GM19372 (cell line): Measurements from ENCODE around the gene VEPH1.

Experiments used
- ATAC-seq: cut with Tn5 transposase; IDR thresholded peaks from one replicate; pipeline ENCODE4 v1.9.1; 2021; ENCODE audit warnings: mild to moderate bottlenecking, low read depth, moderate library complexity; ENCODE audit not compliant: unreplicated experiment

The VEPH1 gene

DNA sequence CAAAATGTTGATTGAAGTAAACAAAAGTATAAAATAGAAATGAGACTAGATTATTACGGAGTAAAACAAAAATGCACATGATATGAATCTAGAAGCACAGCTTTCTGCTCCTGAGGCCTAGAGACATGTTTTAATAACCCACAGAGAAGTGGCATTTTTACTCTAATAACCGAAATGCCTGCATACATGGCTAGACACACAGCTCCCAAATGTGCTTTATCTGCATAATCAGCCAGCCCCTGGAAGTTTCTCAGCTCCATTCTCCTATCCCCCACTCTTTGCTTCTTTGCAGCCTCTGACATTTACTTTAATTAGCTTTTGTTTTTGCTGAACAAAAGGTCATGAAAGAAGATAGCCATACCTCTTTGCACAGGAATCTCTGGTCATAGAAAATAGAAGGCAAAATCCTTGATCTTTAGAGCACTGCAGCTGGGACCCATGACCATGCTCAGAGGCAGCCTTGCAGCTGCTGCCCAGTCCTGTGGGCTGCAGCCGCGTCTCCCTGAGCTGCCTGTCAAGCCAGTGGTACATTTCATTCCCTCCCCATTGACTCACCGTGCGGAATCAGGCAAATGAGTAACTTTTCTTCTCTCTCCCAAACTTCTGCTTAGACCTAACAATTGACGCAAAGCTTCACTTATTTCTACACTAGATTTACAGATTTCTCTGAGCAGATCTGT is at the start of gene VEPH1:
TSS of gene VEPH1 (minus strand) at position 501 of the 680 bp plus-strand sequence. CDS start 8,067 bp downstream, outside the sequence.
- ATAC-seq: no peak

DNA sequence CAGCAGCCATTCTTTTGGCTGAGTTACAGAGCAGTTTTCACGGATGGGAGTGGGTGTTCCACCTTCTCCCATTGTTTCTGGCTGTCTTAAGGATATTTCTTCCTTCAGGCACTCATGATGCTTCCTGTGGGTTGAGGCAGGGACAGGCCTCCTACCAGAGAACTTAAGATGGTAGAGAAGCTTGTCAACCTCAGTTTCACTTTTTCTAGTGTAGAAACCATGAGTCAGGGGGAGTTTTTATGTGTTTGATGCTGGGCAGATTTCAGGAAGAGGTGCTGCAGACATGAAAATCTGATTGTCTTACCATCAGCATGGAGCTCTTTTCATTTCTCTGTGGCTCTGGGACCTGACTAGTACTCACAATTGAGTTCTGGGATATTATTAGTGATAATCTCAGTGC is 48.7 kb upstream of the VEPH1 start:
- ATAC-seq: no peak

DNA sequence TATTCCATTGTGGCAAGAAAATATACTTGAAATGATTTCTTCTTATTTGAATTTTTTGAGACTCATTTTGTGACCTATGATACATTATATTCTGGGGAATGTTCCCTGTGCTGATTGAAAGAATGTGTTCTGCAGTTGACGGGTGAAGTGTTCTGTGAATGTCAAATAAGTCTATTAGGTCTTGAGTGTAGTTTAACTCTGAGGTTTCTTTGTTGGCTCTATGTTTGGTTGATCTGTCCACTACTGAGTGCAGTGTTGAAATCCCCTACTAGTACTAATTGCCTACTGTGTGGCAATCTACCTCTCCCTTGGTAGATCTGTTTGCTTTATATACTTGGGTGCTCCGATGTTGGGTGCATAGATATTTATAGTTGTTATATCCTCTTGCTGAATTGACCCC is 46.3 kb upstream of the VEPH1 start:
- no peak for ATAC-seq

DNA sequence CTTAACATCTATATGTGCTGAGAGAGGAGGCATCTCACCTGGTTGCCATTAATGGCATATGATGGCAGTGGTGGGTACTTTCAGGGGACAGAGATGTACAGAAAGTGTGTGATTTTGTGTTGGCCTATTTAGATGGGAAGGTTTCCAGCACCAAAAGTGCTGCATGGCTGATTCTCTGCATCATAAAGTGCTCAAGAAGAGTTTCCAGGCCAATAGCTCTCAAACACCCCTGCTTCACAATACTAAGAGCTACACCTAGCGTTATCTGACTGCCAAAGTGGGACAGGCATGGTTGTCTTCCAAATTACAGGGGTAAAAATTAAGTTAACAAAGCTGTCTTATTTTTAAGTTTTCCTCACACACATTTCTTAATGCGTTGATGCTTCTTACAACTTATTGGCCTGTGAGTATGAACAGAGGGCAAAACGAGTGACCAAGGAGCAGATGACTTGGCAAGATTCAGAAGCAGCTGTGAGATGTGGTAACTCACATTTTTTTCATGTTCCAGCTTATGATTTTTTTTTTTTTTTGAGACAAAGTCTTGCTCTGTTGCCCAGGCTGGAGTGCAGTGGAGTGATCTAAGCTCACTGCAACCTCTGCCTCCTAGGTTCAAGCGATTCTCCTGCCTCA is 41.4 kb upstream of the VEPH1 start:
- ATAC-seq: no peak

DNA sequence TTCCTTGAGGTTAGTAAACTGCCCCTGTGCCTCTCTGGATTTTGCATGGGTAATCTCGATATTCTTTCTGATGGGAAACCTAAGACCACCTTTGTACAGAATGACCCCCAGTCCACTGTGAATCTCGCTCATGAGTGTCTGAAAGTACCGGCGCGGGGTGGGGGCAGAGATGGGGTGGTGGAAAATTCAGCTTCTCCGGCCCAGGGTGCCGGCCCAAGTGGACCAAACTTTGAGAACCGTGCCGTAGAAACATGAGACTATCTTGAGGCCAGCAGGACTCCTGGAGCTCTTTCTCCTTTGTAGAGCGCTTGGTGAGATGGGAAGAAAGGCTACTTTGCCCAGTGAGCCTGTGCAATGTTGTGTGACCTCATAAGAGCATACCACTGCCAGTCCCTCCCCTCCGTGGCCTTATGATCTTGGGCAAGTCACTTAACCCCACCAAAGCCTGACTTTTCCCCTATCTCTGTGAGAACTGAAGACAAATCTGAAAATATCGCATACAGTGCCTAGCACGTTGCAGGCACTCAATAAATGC is 40.4 kb upstream of the VEPH1 start:
- no peak for ATAC-seq

DNA sequence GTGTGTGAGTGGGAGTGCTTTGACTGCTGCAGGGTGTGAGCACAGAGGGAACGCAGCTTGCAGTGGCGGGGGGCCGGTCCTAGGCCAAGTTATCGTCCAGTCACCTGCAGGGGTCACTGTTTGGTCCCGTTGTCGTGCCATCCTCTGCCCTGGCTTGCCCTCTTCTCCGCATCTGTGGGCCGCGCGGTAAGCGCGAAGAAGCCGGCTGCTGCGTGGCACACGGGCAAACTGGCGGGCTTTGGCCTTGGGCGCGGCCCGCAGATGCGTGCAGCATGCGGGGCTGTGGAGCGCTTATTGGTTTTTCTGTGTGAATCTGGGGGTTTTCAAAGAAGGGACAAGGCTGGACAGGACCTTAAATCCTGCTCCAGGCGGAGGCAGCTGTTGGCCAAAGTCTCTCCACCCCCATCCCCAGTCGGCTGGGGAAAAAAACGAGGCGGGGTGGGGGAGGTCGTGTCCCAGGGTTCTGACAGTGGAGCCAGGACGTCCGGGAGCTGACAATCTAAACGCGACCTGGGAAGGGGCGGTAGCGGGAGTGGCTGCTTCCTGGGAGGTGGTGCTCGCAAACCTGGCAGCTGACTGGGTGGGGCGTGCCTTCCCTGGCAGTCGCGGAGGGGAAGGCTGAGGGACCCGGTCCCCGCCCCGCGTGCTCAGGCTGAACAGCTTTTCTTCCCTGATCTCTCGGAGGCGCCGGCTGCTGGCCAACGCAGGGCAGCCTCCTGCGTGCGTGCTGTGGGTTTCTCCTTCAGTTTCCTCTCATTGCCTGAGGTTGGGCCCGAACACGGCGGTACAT is 39.7 kb upstream of the VEPH1 start:
- ATAC-seq: no peak

DNA sequence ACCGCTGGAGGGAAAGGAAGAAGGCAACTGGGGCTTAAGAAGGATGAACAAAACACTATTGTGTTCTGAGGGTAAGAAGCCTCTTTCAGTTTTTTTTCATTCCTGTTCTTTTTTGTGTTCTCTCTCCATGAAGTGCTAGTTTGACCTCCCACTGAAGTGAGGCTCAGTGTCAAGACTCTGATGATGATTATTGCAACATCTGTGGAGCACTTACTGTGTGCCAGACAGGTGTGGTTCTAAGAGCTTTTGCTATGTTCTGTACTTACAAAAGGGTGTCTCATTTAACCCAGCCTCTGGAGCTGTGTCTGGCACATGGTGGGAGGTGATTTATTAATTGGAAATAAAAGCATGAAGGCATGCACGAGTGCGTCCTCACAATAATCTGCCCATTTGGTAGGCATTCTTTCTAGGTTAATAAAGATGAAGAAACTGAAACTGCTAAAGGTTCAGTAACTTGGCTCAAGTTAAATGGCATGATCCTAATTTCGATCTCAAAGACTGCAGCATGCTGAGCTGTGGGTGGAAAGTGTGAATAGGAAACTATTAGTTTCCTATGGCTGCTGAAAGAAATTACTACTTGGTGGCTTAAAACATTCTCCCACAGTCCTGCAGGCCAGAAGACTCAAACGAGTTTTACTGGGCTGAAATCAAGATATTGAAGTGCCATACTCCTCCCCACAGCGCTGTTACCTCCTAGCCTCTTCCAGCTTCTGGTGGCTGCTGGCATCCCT is 38.5 kb upstream of the VEPH1 start:
- no peak for ATAC-seq

DNA sequence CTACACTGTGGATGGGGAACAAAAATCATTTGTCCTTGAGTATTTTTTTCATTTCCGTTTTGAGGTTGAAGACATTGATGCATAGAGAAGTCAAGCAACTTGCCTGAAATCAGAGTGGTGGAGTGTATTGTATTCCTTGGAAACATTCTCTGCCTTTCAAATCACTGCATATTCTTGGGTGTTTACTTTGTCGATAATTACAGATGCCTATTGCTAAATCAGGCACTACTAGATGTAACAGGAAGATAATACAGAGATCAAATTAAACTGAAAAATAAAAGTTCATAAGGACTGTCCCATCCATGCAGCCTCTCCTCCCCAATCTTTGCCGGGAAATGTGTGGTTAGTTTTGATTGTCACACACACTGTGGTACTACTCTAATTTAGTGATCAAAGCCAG is 37.4 kb upstream of the VEPH1 start:
- ATAC-seq: no peak

DNA sequence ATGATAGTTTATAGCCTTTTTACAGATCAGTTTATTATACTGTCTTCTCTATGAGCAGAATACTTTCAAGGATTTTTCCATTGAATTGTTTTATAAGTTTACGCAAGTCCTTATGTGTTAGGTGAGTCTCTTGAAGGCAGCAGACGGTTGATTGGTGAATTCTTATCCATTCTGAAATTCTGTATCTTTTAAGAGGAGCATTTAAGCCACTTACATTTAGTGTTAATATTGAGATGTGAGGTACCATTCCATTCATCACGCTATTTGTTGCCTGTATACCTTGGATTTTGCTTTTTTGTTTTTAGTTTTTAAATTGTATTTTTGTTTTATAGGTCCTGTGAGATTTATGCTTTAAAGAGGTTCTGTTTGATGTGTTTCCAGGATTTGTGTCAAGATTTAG is 32.5 kb upstream of the VEPH1 start:
- ATAC-seq: no peak

DNA sequence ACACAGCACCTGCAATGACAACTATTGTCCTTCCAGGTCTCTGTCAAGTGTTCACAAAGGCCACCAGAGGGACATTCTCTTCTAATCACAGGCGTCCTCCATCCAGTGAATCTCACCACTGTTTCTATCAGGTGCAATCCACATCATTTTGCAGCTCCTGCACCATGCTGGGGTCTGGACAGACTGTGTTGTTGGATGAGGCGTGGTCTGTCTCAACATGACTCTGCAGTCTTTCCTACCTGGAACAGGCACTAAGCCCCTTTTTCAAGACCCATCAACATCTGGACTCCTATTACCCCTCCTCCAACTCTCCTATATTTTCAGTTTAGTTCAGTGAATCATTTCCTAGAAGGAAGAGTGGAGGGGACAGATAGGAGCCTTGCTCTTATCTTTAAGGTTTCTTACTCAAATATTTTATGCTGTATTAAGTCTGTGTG is 31.5 kb upstream of the VEPH1 start:
- ATAC-seq: no peak

DNA sequence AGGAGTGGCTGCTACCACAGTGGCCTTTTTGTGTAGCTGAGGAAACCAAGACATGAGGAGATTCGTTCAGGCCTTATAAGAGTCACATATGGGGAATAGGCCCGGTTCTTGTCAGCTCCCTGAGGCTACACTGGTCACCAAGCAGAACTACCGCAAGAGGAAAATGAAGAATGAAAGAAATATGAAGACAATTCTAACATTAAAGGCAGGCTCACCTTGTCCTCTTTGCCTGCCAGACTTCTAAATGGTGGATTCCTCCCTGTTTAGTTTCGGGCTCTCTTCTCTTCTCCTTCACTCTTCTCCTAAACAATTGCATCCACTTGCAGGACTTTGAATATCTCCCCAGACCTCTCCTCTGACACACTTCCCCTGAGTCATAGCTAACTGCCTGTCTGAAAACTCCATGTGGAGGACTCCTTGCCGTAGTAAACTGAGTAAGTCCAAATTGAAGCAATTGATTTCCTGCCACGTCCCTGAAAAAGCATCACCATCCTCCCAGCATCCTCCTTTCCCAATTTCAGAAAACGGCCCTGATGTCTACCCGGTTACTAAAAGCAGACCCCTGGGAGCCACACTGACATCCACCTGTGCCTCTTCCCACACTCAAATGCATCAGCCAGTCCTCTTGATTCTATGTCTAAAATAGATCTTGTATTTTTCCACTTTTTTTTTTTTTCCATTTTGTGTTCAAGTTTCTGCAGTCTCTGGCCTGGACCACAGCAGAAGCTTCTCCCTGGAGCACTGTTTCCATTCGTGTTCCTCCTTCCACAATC is 30.3 kb upstream of the VEPH1 start:
- ATAC-seq: no peak

DNA sequence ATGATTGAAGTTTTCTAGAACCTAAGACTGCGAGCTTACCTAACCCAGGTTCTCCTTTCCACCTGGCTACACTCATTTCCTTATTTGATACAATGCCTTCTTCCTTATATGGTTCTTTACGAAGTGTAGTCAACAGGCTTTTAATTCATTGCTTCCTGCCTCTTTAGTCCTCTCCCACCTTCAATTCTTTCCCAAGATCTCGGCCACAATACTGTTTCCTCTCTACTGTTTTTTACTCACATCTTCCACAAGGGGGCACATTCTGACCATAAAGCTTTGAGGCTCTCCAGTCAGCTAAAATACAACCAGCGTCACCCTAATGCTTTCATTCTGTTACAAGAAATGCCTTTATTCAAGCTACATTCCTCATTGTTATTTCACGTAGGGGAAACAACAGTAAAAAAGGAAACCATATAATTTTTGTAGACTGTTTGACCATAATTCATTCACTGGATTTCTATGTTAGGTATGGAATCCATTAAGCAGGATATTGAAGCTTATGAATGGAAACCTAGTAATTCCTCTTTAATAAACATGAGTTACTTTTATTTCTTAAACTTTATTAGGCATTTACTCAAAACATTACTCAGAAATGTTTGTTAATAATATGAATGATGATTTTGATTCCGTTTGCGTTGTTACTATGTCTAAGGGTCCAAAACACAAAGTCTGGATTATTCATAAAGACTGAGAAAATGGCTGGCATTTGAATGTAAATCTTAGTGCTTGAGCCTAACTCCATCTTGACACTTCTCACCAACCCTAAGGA is 29.5 kb upstream of the VEPH1 start:
- peak; percentile 88 for ATAC-seq

DNA sequence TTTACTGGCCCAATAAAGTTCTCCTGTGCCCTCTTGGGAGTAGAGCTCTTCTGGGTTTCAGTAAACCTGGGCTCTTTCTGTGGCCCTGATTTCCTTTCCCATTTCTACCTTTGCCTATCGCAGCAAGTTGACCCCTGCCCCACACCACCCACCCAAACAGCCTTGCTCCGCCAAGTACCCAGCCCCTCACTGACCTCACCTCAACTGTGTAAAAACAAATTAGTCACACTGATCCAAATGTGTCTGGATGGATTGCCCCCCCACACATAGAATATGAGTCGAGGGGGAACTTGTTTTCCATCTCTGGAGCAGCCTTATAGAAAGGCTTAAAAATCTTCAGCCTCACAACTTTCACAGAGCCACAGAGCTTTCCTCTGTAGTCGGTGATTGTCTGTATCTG is 28.6 kb upstream of the VEPH1 start:
- no peak for ATAC-seq

DNA sequence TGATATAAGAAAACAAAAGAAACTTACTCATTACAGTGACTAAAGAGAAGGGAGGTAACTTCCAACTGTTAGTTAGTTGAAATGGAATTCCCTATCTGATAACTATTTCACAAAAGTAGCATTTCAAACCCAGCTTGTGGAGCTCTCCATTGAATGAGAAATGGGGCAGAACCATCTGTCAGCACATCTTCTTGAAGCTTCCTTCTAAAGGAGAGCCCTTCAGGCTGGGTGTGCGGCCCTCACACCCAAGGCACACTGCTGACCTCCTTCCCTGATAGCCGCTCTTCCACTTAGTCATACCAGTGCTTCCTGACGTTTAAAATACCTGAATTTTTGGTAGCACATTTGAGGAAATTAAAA is 28.1 kb upstream of the VEPH1 start:
- ATAC-seq: no peak

DNA sequence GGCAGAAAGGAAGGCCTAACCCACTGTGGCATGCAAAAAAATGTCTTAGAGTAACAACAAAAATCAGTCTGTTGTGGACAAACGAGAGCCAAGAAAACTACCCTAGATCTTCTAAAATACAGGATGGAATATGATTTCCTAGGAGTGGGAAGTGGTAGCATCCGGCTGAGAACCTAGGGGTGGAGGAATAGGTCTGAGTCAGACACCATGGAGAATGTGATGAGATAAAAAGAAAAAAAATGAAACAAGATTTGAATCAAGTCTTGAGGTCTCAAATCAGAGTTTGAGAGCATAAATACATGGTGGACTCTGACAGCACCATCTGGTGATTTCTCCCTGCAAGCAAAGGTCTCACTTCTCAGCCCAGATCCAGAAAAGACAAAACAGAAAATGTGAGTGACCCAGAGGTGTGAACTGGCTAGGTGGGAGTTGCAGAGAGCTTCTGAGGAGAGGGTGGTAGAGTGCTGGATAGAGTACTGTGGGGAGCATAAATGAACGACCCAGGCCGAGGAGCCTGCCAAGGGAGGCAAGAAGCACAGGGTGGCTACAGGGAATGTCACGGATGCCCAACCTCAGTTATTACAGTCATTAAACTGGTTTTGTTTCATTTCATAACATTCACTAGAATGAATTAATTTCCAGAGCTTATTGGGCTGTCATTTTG is 27.6 kb upstream of the VEPH1 start:
- no peak for ATAC-seq

DNA sequence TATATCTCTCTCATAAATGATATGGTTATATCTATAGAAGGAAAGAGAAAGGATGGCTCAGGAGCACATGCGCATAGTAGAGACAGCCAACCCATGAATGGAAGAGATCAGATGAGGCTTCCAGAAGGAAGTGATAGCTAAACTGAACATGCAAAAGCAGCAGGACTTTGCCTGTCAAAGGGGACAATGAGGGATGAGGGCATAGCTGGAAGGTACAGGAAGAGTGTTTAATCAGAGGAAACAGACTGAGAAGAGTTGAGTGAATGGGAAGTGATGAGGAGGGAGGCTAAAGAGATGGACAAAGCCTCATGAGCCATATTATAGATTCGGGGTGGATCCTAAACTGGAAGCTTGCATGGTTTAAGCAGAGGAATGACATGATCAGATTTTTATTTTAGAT is 26.5 kb upstream of the VEPH1 start:
- no peak for ATAC-seq

DNA sequence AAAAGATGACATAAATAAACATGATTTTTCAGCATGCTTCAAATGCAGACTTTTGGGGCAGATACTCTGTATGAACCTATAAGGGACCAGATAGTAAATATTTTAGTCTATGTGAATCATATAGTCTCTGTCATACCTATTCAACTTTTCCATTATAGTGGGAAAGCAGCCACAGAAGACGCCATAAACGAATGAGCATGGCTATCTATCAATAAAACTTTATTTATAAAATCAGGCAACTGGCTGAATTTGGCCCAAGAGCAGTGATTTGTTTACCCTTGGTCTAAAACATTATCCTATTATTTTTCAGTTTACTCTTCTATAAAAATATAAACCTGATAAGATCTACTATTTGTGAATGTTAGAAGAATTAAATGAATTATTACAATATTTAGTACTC is 25.9 kb upstream of the VEPH1 start:
- ATAC-seq: no peak

DNA sequence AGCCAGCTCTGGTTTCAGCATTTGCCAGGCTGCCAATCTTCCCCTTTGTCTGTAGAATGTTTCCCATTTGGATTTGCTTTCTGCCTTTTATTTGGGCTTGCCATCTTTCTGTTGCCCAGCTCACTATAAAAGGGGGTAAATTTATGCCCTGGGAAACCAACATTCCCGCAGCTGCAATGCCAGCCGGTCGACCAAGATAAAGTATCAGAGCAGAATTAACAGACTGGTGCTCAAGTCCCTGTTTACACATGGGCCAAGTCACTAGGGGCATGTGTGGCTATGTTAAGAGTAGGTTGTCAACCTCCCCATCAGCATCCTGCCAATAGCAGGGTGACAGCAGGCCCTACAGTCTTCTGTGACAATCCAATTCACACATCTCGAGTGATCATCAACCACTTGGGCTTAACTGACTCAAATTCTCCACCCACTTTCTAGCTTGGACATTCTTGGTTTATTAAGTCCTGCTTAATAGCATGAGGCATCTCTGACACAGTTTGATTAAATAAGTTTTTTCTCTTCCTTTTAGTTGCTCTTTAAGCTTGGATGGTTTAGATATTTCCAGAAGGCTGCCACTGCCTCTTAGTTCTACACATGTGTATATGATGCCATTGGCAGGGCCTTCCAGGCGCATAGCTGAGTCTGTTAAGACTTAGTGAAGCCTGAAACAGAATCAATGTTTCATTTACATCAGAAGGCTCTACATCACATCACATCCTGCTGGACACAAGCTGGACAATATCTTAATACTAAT is 24.1 kb upstream of the VEPH1 start:
- no peak for ATAC-seq
